Astrocyte (in vitro differentiated cells and primary cell): ENCODE data around the gene PLD1. TPM values are rescaled to one million over a fixed set of nuclear protein-coding genes. Genes with fewer than 3 reads are reported as not detected.

ENCODE experiments used
- DNase-seq: peaks from one replicate; pipeline ENCODE4 v3.0.0-alpha.2; 2010; ENCODE audit warnings: low read depth
- FAIRE-seq: peaks from 2 replicates; lab custom pipeline; 2011; peaks lifted over from hg19 to GRCh38; lab: Jason Lieb, UNC
- H2AFZ ChIP-seq: 2 replicates; pipeline ENCODE4 v1.6.0; 2012; ENCODE audit warnings: low read depth, low read length, inconsistent platforms
- H3K27ac ChIP-seq: 2 replicates; pipeline ENCODE4 v1.5.1; 2011; ENCODE audit warnings: low read depth, low read length, inconsistent platforms
- H3K27me3 ChIP-seq: 2 replicates; pipeline ENCODE4 v1.6.0; 2011; ENCODE audit warnings: low read length, inconsistent platforms; ENCODE audit not compliant: insufficient read depth
- H3K36me3 ChIP-seq: 2 replicates; pipeline ENCODE4 v1.5.1; 2011; ENCODE audit warnings: low read length, inconsistent platforms; ENCODE audit not compliant: insufficient read depth
- H3K4me1 ChIP-seq: 2 replicates; pipeline ENCODE4 v1.5.1; 2011; ENCODE audit warnings: low read length, inconsistent platforms; ENCODE audit not compliant: insufficient read depth
- H3K4me2 ChIP-seq: 2 replicates; pipeline ENCODE4 v1.6.0; 2012; ENCODE audit warnings: low read length, inconsistent platforms
- H3K4me3 ChIP-seq: 2 replicates; pipeline ENCODE4 v1.5.1; 2011; ENCODE audit warnings: low read depth, mild to moderate bottlenecking, low read length, inconsistent platforms; ENCODE audit not compliant: insufficient read depth
- H3K79me2 ChIP-seq: 2 replicates; pipeline ENCODE4 v1.6.0; 2012; ENCODE audit warnings: mild to moderate bottlenecking, low read length, inconsistent platforms; ENCODE audit not compliant: insufficient read depth
- H3K9ac ChIP-seq: 2 replicates; pipeline ENCODE4 v1.6.0; 2012; ENCODE audit warnings: mild to moderate bottlenecking, low read length, inconsistent platforms
- H3K9me3 ChIP-seq: 2 replicates; pipeline ENCODE4 v1.5.1; 2012; ENCODE audit warnings: low read depth, mild to moderate bottlenecking, low read length, inconsistent platforms; ENCODE audit not compliant: insufficient read depth
- H4K20me1 ChIP-seq: 2 replicates; pipeline ENCODE4 v1.6.0; 2012; ENCODE audit warnings: low read length, inconsistent platforms; ENCODE audit not compliant: insufficient read depth
- H3K27ac Mint-ChIP-seq: one replicate; pipeline ENCODE4 v1.8.0; 2021; ENCODE audit warnings: mild to moderate bottlenecking, mixed read lengths; ENCODE audit not compliant: unreplicated experiment
- H3K27me3 Mint-ChIP-seq: one replicate; pipeline ENCODE4 v1.8.0; 2021; ENCODE audit warnings: low read depth, mixed read lengths; ENCODE audit not compliant: unreplicated experiment
- H3K36me3 Mint-ChIP-seq: one replicate; pipeline ENCODE4 v1.8.0; 2021; ENCODE audit warnings: low read depth, mixed read lengths; ENCODE audit not compliant: unreplicated experiment
- H3K4me1 Mint-ChIP-seq: one replicate; pipeline ENCODE4 v1.8.0; 2021; ENCODE audit warnings: low read depth, mixed read lengths; ENCODE audit not compliant: unreplicated experiment
- H3K4me3 Mint-ChIP-seq: one replicate; pipeline ENCODE4 v1.8.0; 2021; ENCODE audit warnings: mild to moderate bottlenecking, moderate library complexity, mixed read lengths; ENCODE audit not compliant: unreplicated experiment
- H3K9me3 Mint-ChIP-seq: one replicate; pipeline ENCODE4 v1.8.0; 2021; ENCODE audit warnings: mild to moderate bottlenecking, mixed read lengths; ENCODE audit not compliant: unreplicated experiment
- CTCF ChIP-seq: IDR thresholded peaks from 2 replicates; pipeline ENCODE4 v1.5.1; 2011; ENCODE audit warnings: low read depth, mild to moderate bottlenecking, inconsistent platforms, low read length, moderate library complexity; ENCODE audit not compliant: insufficient read depth
- EZH2 ChIP-seq: IDR thresholded peaks from 2 replicates; pipeline ENCODE4 v1.6.1; 2012; ENCODE audit warnings: mild to moderate bottlenecking, low read length, inconsistent platforms; ENCODE audit not compliant: insufficient read depth
- total RNA-seq: library from RNA; stranded (reverse); gene quantifications from 2 replicates; pipeline ENCODE4 v1.2.1, GENCODE V29; 2021

The PLD1 gene
- total RNA-seq, 1 donor from 2014 or later: 21.5 TPM

GRCh38 chr3:171760477-171760876 lies 49.8 kb downstream of the PLD1 start:
- H3K4me3 Mint-ChIP-seq: no peak overlapping the region
- Histone ChIP-seq H3K4me3 (no peak overlapping the region), H2AFZ (no peak overlapping the region), H3K4me2 (no peak overlapping the region), H3K27ac (no peak overlapping the region), H3K9me3 (no peaks in the 10 kb centered on the region), H3K79me2 (no peaks in the 10 kb centered on the region), H3K36me3 (no peaks in the 10 kb centered on the region), H3K9ac (no peak overlapping the region), H3K27me3 (no peaks in the 10 kb centered on the region), H4K20me1 (no peaks in the 10 kb centered on the region), H3K4me1 (peaks cover 3% of the 10 kb centered on the region)
- no peaks in the 10 kb centered on the region for H3K4me1 Mint-ChIP-seq
- no peak for TF ChIP-seq EZH2
- TF ChIP-seq CTCF: no peak
- peaks cover 6% of the 10 kb centered on the region for H3K27me3 Mint-ChIP-seq
- peaks cover 6% of the 10 kb centered on the region for H3K36me3 Mint-ChIP-seq
- FAIRE-seq: no peak
- H3K9me3 Mint-ChIP-seq: no peaks in the 10 kb centered on the region
- H3K27ac Mint-ChIP-seq: no peak overlapping the region
- DNase-seq: no peak

GRCh38 chr3:171758109-171758508 lies 52.2 kb downstream of the PLD1 start:
- Mint-ChIP-seq H3K4me3 (no peak overlapping the region), H3K27me3 (peaks cover 6% of the 10 kb centered on the region), H3K27ac (no peak overlapping the region), H3K9me3 (no peaks in the 10 kb centered on the region), H3K36me3 (peaks cover 6% of the 10 kb centered on the region), H3K4me1 (no peaks in the 10 kb centered on the region)
- Histone ChIP-seq H3K9me3 (no peaks in the 10 kb centered on the region), H3K79me2 (no peaks in the 10 kb centered on the region), H3K4me1 (peaks cover 3% of the 10 kb centered on the region), H2AFZ (no peak overlapping the region), H3K4me2 (no peak overlapping the region), H4K20me1 (peaks cover under 1% of the 10 kb centered on the region), H3K9ac (no peak overlapping the region), H3K4me3 (no peak overlapping the region), H3K27ac (no peak overlapping the region), H3K36me3 (no peaks in the 10 kb centered on the region), H3K27me3 (no peaks in the 10 kb centered on the region)
- TF ChIP-seq EZH2 (no peak), CTCF (no peak)
- no peak for FAIRE-seq
- no peak for DNase-seq

GRCh38 chr3:171757361-171758034 lies 52.8 kb downstream of the PLD1 start:
- peaks cover 3% of the 10 kb centered on the region for H4K20me1 ChIP-seq
- no peaks in the 10 kb centered on the region for H3K27me3 ChIP-seq
- H3K9me3 ChIP-seq: no peaks in the 10 kb centered on the region
- DNase-seq (no peak), FAIRE-seq (no peak)
- no peak overlapping the region for H3K27ac ChIP-seq
- H3K4me3 ChIP-seq: no peak overlapping the region
- no peak overlapping the region for H2AFZ ChIP-seq
- Mint-ChIP-seq H3K36me3 (peaks cover 4% of the 10 kb centered on the region), H3K4me1 (peaks cover under 1% of the 10 kb centered on the region), H3K27me3 (peaks cover 4% of the 10 kb centered on the region), H3K4me3 (no peak overlapping the region), H3K27ac (no peak overlapping the region), H3K9me3 (no peaks in the 10 kb centered on the region)
- H3K36me3 ChIP-seq: no peaks in the 10 kb centered on the region
- H3K4me2 ChIP-seq: peak overlapping the region; percentile 44
- peaks cover 3% of the 10 kb centered on the region for H3K4me1 ChIP-seq
- no peaks in the 10 kb centered on the region for H3K79me2 ChIP-seq
- no peak overlapping the region for H3K9ac ChIP-seq
- TF ChIP-seq CTCF (no peak), EZH2 (no peak)
